ENCODE results near the gene MUSTN1. TPM values are rescaled to one million over a fixed set of nuclear protein-coding genes. Genes with fewer than 3 reads are reported as not detected.
A peak's percentile ranks its signal among the peaks of the same experiment; 100 is the strongest.

Gene MUSTN1
- polyA plus RNA-seq, 6 donors from 2014 or later = 0.76 TPM; not detected in 5

DNA sequence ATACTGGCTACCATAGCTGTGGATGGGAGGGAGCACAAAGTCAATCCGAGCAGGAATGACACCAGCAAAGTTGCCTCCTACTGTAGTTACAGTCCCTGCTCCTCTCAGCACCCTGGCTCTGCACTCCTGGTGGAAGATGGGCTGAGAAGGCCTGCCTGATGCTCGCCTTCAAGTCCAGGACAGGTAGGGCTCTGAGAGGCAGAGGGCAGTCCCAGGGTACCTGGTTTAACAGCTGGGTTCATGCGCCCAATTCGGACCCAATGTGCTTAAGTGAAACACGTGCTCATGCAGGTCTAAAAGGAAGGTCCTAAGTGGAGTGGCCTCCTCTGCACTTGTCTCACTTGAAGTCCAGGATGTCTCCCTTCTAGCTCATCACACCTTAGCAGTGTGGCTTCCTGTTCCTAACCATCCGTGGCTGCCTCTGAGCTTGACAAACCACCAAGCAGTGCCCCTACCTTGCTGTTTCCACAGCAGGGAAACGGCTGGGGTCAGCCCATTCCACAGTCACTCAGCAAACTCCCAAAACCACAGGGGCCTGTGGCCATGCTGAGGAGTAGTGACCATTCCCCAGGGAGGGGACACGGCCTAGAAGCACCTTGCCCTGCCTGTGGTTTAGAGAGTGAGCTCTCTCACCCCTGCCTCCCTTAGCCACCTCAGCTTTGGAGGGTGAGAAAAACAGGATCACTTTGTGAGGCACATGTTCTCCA, 3.9 kb upstream of the MUSTN1 start:
- H3K9me3 Mint-ChIP-seq = no peaks in the 10 kb centered on the region
- DNase-seq (no peak), ATAC-seq (ENCODE audit: low read depth in 2 of 2) (no peak)
- no peak overlapping the region for H3K4me3 Mint-ChIP-seq
- peaks cover 4 to 26% of the 10 kb centered on the region in 2 donors for H3K36me3 Mint-ChIP-seq
- H3K27ac Mint-ChIP-seq = peak overlapping the region in 1 of 6 donors; percentile 26
- H3K4me1 Mint-ChIP-seq = peaks cover 0 to 5% (median 0%) of the 10 kb centered on the region in 3 donors
- H3K27me3 Mint-ChIP-seq = no peaks in the 10 kb centered on the region

DNA sequence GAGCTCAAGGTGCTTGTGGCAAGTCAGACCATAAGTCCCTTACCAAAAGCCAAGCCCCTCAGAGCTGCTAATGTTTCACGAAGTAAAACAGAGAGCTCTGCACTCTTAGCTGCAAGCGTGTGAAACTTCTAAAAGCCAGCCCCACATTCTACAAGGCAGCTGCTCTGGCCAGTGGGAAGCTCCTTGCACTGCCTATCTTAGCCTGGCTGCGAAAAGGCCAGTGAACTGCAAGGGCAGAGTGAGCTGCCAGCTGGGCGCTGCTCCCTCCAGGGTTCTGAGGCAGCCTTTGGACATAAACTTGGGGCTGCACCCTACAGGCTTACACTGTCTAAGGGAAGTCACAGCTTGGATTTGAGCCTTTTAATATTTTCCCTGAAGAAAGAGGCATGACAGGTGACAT, 2.2 kb upstream of the MUSTN1 start:
- H3K36me3 Mint-ChIP-seq = peaks cover 4 to 17% of the 10 kb centered on the region in 2 donors
- no peaks in the 10 kb centered on the region for H3K9me3 Mint-ChIP-seq
- H3K27me3 Mint-ChIP-seq = no peaks in the 10 kb centered on the region
- peak overlapping the region in 2 of 6 donors; percentile 53 to 81 for H3K27ac Mint-ChIP-seq
- H3K4me3 Mint-ChIP-seq = no peak overlapping the region
- H3K4me1 Mint-ChIP-seq = peaks cover 0 to 5% (median 0%) of the 10 kb centered on the region in 3 donors
- ATAC-seq (ENCODE audit: low read depth in 2 of 2) = no peak
- no peak for DNase-seq

DNA sequence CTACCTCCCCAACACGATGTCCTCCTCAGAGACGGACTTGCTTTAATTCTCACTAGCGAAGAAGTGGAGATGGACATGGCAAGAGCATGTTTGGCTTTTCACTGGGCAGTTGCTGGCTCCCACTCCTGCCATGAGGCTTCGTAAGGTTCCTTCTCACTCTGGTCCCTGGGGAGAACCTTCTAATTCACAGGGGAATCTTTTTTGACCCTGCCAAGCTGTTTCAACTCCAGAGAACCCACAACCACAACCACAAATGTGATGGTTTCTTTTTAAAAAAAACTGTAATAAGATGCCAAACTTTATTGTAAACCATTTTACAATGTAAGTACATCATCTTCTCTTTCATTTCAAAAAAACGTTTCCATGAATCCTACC, 1.6 kb upstream of the MUSTN1 start:
- ATAC-seq (ENCODE audit: low read depth in 2 of 2) (no peak), DNase-seq (no peak)
- no peak overlapping the region for H3K4me3 Mint-ChIP-seq
- no peaks in the 10 kb centered on the region for H3K9me3 Mint-ChIP-seq
- no peaks in the 10 kb centered on the region for H3K27me3 Mint-ChIP-seq
- H3K4me1 Mint-ChIP-seq = peaks cover 0 to 5% (median 0%) of the 10 kb centered on the region in 3 donors
- peaks cover 4 to 12% of the 10 kb centered on the region in 2 donors for H3K36me3 Mint-ChIP-seq
- peak overlapping the region in 2 of 6 donors; percentile 53 to 81 for H3K27ac Mint-ChIP-seq

DNA sequence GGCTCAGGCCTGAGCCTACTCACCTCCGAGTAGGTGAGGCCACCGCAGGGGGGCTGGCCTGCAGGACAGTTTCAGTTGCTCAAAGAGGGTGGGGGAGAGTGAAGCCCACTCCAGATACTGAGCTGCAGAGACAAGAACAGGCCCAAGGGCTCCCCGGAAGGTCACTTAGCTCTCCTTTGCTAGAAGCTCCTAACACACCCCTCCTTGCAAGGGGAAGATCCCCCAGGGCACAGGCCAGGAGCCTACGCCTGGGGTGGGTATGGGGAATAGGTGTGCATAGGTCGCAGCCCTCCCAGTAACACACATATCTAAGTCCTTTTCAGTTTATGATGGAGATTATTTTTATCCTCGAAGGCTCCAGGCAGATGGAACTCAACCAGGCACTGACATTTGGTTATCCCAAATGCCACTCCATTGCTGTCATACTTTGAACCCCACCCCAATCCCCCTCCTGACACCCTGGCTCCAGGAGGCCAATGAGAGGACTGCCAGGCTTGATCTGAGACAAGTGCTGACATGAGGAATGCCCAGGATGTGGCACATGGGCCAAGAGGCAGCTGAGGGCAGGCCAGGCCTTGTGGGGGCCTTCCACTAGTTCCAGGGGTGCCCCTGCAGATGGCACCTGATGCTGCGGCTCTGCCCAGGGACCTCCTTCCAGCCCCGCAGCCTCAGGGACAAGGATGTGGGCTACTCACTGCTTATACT, 1.1 kb upstream of the MUSTN1 start:
- H3K9me3 Mint-ChIP-seq = no peaks in the 10 kb centered on the region
- no peaks in the 10 kb centered on the region for H3K27me3 Mint-ChIP-seq
- no peak overlapping the region for H3K27ac Mint-ChIP-seq
- no peak overlapping the region for H3K4me3 Mint-ChIP-seq
- H3K4me1 Mint-ChIP-seq = peaks cover 0 to 5% (median 0%) of the 10 kb centered on the region in 3 donors
- DNase-seq = no peak
- ATAC-seq (ENCODE audit: low read depth in 2 of 2) = no peak
- peaks cover 4 to 8% of the 10 kb centered on the region in 2 donors for H3K36me3 Mint-ChIP-seq

DNA sequence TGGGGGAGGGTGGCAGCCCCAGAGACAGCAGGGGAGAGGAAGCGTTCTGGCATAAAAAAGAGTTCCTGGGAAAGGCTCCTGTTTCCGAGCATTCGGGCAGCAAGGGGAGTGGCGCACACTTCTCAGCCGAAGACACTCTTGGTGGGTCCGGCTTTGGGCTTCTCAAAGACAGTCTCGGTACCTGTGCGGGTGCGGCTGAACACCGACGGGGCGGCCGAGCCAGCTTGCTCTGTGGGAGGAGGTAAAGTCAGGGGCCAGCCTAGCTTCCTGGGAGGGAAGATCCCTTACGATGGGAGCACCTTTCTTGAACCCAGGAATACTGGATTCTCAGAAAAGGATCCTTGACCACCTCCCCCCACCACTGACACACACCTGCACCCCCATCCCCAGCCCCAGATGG, 1.6 kb downstream of the MUSTN1 start:
- Mint-ChIP-seq H3K9me3 (no peaks in the 10 kb centered on the region), H3K4me3 (no peak overlapping the region), H3K4me1 (no peaks in the 10 kb centered on the region), H3K27ac (no peak overlapping the region), H3K36me3 (peaks cover 0 to 4% of the 10 kb centered on the region in 2 donors), H3K27me3 (no peaks in the 10 kb centered on the region)
- DNase-seq (no peak), ATAC-seq (ENCODE audit: low read depth in 2 of 2) (no peak)

DNA sequence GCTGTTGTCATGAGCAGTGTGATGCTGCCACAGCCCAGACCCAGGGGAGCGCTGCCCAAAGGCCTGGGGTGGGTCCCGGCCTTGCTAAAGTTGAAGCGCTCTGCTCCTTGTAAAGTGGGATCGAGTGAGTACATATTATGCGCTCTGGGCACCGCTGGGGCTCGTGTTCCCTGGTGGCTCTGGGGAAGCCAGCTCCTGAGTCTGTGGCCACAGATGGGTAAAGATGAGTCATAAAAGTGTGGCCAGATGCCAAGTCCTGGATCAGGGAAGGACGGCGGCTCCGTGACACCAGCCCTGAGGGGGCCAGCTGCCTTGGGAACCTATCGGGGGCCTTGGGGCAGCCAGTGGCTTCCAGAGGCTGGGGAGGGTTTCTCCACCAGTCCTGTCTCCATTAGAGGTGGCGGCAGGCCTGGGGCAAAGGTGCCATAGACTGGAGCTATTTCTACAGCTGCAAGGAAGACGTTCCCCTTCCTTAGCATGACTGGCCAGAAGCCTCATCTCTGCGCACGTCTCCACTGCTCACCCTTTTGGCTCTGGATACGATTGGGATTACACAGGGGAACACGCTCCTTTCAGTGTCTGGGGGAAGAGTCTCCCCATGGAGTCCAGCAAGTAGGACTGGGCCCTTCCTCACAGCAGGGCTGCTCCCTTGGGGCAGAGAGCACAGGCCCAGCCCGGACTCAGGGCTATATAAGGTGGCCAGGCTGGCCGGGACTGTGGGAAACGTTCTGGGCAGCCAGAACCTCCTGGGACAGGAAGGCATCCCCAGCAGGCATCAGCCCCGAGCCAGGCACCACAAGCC, 3.1 kb downstream of the MUSTN1 start:
- no peak for ATAC-seq (ENCODE audit: low read depth in 2 of 2)
- Mint-ChIP-seq H3K27ac (no peak overlapping the region), H3K4me3 (no peak overlapping the region), H3K9me3 (no peaks in the 10 kb centered on the region), H3K36me3 (no peaks in the 10 kb centered on the region), H3K27me3 (no peaks in the 10 kb centered on the region), H3K4me1 (no peaks in the 10 kb centered on the region)
- no peak for DNase-seq

DNA sequence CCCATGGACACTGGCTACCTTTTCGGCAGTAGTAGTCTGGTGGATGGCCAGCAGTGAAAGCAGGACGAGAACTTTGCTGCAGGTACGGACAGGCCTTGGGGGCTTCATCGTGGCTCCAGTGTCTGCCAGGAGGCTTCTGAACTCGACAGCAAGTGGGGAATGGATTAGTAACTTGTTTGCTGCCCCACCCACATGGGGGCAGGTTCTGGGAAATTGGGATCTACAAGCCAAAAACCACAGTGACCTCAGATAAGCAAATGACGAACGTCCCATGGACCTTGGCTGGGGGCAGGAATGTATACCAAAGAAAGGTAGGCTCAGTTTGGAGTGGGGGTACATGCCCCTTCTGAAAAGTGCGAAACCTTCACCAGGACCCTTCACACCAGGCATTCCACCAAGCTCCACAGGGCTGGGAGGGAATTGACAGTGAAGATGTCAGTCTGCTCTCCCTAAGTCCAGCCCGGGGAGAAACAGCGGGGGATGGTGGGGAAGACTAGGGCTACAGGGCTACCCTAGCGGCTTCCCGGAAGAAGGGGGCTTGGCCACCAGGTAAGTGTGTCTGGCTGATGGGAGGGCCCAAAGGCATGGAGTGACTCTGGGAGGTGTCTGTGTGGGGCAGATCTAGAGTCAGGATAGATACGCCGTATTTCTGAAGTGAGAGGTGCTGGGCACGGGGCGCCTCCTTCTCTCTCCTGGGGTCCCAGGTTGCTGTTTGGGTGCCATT, 4.1 kb downstream of the MUSTN1 start, which contains the start of gene ITIH4:
Gene ITIH4 (minus strand): TSS at position 138 of the 724 bp plus-strand sequence. CDS start 30 bp downstream, at position 108.
- H3K27ac Mint-ChIP-seq = peak within 1 kb of the TSS in 2 of 6 donors; percentile 57 to 63
- no peaks in the 10 kb centered on the region for H3K4me1 Mint-ChIP-seq
- ATAC-seq (ENCODE audit: low read depth in 2 of 2) = no peak
- peak within 1 kb of the TSS in 1 of 8 donors; percentile 29 for H3K4me3 Mint-ChIP-seq
- no peak for DNase-seq
- H3K9me3 Mint-ChIP-seq = no peaks in the 10 kb centered on the region
- H3K36me3 Mint-ChIP-seq = no peaks in the 10 kb centered on the region
- no peaks in the 10 kb centered on the region for H3K27me3 Mint-ChIP-seq

DNA sequence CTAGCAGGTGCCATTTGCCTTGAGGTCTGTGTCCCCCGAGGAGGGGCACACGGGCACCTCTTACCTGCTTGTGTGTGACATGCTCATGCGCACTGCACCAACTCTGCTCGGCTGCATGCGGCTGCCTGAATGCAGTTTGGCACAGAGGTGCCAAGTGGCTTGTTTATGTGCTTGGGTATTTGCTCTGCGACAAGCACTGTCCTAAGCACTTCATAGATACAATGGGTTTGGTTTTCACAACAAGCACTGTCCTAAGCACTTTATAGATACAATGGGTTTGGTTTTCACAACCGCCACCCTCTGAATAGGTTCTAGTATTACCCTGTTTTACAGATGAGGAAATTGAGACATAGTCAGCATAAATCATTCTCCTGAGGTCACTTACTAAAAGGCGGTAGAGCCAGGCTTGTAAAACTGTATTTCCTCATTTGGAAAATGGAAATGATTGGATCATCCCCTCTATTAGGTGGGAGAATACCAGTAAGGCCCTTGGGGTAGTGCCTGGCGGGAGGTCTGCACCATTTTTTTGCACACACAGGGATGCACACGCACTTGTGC, 4.8 kb downstream of the MUSTN1 start:
- ATAC-seq (ENCODE audit: low read depth in 2 of 2) = no peak
- Mint-ChIP-seq H3K27me3 (no peaks in the 10 kb centered on the region), H3K4me1 (no peaks in the 10 kb centered on the region), H3K36me3 (no peaks in the 10 kb centered on the region), H3K27ac (no peak overlapping the region), H3K9me3 (no peaks in the 10 kb centered on the region), H3K4me3 (no peak overlapping the region)
- no peak for DNase-seq

DNA sequence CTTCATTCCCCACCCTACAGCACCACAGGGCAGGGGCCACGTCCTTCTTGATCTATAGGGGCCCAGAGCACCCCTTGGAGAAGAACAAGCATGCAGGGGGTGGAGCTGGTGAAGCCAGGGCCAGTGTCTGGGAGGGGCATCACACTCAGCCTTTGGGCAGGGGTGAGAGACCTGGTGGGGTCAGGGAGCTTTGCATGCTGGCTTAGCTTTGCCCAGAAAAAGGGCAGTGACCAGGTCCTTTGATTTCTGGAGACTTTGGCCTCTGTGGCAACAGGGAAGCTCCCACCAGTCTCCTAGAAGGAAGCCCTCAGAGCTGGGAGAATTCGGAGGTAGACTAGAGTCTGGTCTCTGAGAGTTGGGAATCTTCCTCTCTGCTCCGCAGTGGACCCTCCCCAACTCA, 5.3 kb downstream of the MUSTN1 start:
- no peaks in the 10 kb centered on the region for H3K27me3 Mint-ChIP-seq
- H3K4me3 Mint-ChIP-seq = no peak overlapping the region
- no peak overlapping the region for H3K27ac Mint-ChIP-seq
- DNase-seq = no peak
- H3K36me3 Mint-ChIP-seq = no peaks in the 10 kb centered on the region
- no peaks in the 10 kb centered on the region for H3K4me1 Mint-ChIP-seq
- no peaks in the 10 kb centered on the region for H3K9me3 Mint-ChIP-seq
- ATAC-seq (ENCODE audit: low read depth in 2 of 2) = no peak

DNA sequence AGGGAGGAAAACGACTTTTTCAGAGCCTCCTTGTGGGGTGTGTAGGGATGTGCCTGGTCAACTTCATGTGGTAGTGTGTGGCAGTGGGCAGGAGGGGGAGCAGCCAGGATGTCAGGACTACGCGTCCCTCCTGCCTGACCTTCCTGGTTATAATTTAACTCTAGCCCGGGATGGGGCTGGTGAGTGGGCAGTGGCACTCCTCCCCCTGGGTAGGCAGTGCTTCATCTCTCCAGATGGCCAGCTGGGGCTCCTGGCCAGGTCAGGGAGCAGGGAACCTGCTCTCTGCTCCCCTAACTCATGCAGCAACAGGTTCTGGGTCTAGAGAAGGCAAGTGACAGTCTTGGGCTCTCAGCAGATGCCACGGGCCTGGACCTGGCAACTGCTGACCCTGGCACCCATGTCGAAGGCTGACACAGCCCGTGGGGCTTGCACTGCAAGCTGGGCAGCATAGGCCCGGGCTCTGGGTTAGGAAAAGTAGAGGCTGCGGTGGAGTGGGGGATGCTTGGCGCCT, 6.9 kb downstream of the MUSTN1 start:
- no peaks in the 10 kb centered on the region for H3K9me3 Mint-ChIP-seq
- no peak for ATAC-seq (ENCODE audit: low read depth in 2 of 2)
- no peak for DNase-seq
- H3K4me1 Mint-ChIP-seq = no peaks in the 10 kb centered on the region
- no peaks in the 10 kb centered on the region for H3K36me3 Mint-ChIP-seq
- no peaks in the 10 kb centered on the region for H3K27me3 Mint-ChIP-seq
- H3K27ac Mint-ChIP-seq = no peak overlapping the region
- H3K4me3 Mint-ChIP-seq = no peak overlapping the region

DNA sequence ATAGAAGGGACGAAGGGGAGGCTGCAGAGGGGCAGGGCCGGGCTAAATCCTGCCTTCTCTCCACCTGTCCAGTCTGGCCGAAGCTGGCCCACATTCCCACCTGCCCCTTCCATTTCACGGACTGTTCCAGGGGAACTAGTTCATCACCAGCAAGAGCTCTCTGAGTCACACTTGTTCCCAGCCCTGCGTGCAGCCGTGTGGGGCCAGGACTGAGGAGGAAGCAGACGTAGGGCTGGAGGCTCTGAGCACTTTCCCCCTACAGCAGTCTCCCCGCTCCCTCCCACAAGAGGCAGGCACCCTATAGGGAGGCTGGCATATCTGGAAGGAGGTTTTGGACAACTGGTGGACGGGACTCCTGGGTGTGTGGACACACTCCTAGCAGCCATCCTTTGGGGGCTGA, 7.4 kb downstream of the MUSTN1 start:
- ATAC-seq (ENCODE audit: low read depth in 2 of 2) (no peak), DNase-seq (no peak)
- no peaks in the 10 kb centered on the region for H3K36me3 Mint-ChIP-seq
- H3K9me3 Mint-ChIP-seq = no peaks in the 10 kb centered on the region
- H3K27ac Mint-ChIP-seq = peak overlapping the region in 2 of 6 donors; percentile 15 to 53
- no peaks in the 10 kb centered on the region for H3K27me3 Mint-ChIP-seq
- H3K4me1 Mint-ChIP-seq = no peaks in the 10 kb centered on the region
- H3K4me3 Mint-ChIP-seq = no peak overlapping the region

DNA sequence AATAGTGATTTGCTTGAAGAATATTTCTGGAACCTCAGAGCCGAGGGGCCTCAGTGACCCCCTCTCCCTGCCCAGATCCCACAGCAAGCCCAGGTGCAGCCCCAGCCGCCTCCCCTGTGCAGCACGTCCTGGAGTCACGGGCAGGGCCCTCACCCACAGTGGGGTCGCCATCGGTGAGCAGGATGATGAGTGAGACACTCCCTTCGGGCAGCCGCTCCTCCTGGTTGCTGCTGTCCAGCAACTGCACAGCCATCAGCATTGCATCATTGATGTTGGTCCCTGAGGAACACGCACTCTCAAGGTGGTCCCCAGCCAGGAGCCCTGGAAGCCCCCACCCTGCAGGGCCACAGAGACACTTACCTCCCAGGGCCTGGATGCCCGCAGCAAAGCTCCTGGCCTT, 10.8 kb downstream of the MUSTN1 start:
- H3K4me1 Mint-ChIP-seq = no peaks in the 10 kb centered on the region
- no peak overlapping the region for H3K27ac Mint-ChIP-seq
- ATAC-seq (ENCODE audit: low read depth in 2 of 2) = no peak
- H3K4me3 Mint-ChIP-seq = no peak overlapping the region
- no peak for DNase-seq
- H3K36me3 Mint-ChIP-seq = no peaks in the 10 kb centered on the region
- H3K27me3 Mint-ChIP-seq = no peaks in the 10 kb centered on the region
- H3K9me3 Mint-ChIP-seq = no peaks in the 10 kb centered on the region

DNA sequence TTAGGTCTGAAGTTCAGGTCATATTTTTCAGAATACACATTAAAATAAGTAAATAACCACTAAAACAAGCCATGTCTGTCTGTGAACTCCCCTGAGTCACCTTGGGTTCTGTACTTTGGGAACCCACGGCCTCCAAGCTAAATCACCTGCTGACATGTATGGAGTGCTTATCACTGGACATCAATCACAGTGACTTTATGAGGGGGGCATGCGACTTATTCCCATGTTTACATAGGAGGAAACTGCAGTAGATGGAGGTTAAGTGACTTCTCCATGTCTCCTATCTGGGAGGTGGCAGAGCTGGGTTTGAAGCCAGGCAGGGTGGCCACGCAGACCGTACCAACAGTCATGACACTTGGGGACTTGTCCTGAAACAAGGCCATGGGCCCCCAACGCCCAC, 12.5 kb downstream of the MUSTN1 start:
- Mint-ChIP-seq H3K4me3 (no peak overlapping the region), H3K36me3 (no peaks in the 10 kb centered on the region), H3K9me3 (no peaks in the 10 kb centered on the region), H3K27me3 (no peaks in the 10 kb centered on the region), H3K4me1 (no peaks in the 10 kb centered on the region), H3K27ac (no peak overlapping the region)
- ATAC-seq (ENCODE audit: low read depth in 2 of 2) (no peak), DNase-seq (no peak)

All from naive B cell (primary cell).